Glomerular visceral epithelial cell (primary cell): ENCODE data around the gene CCDC85C.
"Not testable (repeated sequence)": the region's sequence is repeated elsewhere in the genome, so short reads cannot be mapped to it uniquely, and the experiment has no call there.

Experiments
- DNase-seq: peaks from one replicate; pipeline ENCODE4 v3.0.0-alpha.2; 2016; ENCODE audit errors: extremely low spot score

CCDC85C gene

GRCh38 chr14:99603471-99604277 is at the start of gene CCDC85C:
TSS of gene CCDC85C (minus strand) at chr14:99604207. CDS start at chr14:99603959, 248 bp downstream.
- DNase-seq: peak; percentile 54

GRCh38 chr14:99651953-99652746 is 48.1 kb upstream of the CCDC85C start:
- DNase-seq: no peak

- DNase-seq: no peak
Measured at GRCh38 chr14:99650189-99650588, 46.2 kb upstream of the CCDC85C start.

GRCh38 chr14:99649643-99650042 is 45.6 kb upstream of the CCDC85C start:
- DNase-seq: no peak

- no peak for DNase-seq
Measured at GRCh38 chr14:99649219-99649618, 45.2 kb upstream of the CCDC85C start.

- DNase-seq: no peak
Measured at GRCh38 chr14:99648027-99648784, 44.2 kb upstream of the CCDC85C start.

GRCh38 chr14:99647411-99647810 is 43.4 kb upstream of the CCDC85C start:
- peak; percentile 63 for DNase-seq

GRCh38 chr14:99645545-99646505 is 41.8 kb upstream of the CCDC85C start:
- no peak for DNase-seq

- DNase-seq: no peak
Measured at GRCh38 chr14:99644723-99645544, 40.9 kb upstream of the CCDC85C start, which contains the start of gene HHIPL1. TSS of gene HHIPL1 (plus strand) at chr14:99645129. CDS start at chr14:99645208, 79 bp downstream.

- DNase-seq: no peak
Measured at GRCh38 chr14:99644035-99644587, 40.1 kb upstream of the CCDC85C start.

- no peak for DNase-seq
Measured at GRCh38 chr14:99643343-99643742, 39.3 kb upstream of the CCDC85C start.

- DNase-seq: not testable (repeated sequence)
Measured at GRCh38 chr14:99642771-99643170, 38.8 kb upstream of the CCDC85C start.

GRCh38 chr14:99637624-99638023 is 33.6 kb upstream of the CCDC85C start:
- no peak for DNase-seq

GRCh38 chr14:99636487-99636886 is 32.5 kb upstream of the CCDC85C start:
- no peak for DNase-seq

GRCh38 chr14:99635116-99635515 is 31.1 kb upstream of the CCDC85C start:
- DNase-seq: no peak

- DNase-seq: no peak
Measured at GRCh38 chr14:99634443-99634842, 30.4 kb upstream of the CCDC85C start.

GRCh38 chr14:99633918-99634317 is 29.9 kb upstream of the CCDC85C start:
- no peak for DNase-seq

- no peak for DNase-seq
Measured at GRCh38 chr14:99633141-99633540, 29.1 kb upstream of the CCDC85C start.

GRCh38 chr14:99632410-99633035 is 28.5 kb upstream of the CCDC85C start:
- DNase-seq: no peak
